ENCODE measurements around the gene RAB11FIP4. TPM values are rescaled to one million over a fixed set of nuclear protein-coding genes. Genes with fewer than 3 reads are reported as not detected.

The RAB11FIP4 gene
- total and polyA plus RNA-seq, 4 donors, result 1.5 to 16.0 (median 3.3) TPM

DNA sequence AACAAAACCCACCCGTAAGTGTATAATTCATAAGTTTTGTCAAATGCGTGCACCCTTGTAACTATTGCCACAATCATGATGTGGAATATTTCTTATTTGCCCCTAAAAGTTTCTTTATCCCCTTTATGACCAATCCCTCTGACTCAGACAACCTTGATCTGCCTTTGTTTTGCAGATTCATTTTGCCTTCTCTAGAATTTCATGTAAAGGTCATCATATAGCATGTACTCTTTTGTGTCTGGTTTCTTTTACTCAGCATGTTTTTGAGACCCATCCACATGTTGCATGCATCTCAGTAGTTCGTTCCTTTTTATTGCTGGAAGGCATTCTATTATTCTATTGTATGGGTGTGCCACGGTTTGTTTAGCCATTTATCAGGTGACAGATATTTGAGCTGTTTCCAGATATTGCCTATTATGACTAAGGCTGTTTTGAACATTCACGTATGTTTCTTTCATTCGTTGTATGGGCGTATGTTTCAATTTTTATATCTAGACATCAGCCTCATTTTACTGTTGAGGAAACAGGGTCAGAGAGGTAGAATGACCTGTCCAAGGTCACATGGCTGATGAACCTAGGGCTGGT, 192.4 kb downstream of the RAB11FIP4 start (continued):
- TF ChIP-seq ZBTB33 (IDR thresholded peaks at IDR 0.05), result no peak
- no peak for TF ChIP-seq NR2F2 (IDR thresholded peaks at IDR 0.05)

DNA sequence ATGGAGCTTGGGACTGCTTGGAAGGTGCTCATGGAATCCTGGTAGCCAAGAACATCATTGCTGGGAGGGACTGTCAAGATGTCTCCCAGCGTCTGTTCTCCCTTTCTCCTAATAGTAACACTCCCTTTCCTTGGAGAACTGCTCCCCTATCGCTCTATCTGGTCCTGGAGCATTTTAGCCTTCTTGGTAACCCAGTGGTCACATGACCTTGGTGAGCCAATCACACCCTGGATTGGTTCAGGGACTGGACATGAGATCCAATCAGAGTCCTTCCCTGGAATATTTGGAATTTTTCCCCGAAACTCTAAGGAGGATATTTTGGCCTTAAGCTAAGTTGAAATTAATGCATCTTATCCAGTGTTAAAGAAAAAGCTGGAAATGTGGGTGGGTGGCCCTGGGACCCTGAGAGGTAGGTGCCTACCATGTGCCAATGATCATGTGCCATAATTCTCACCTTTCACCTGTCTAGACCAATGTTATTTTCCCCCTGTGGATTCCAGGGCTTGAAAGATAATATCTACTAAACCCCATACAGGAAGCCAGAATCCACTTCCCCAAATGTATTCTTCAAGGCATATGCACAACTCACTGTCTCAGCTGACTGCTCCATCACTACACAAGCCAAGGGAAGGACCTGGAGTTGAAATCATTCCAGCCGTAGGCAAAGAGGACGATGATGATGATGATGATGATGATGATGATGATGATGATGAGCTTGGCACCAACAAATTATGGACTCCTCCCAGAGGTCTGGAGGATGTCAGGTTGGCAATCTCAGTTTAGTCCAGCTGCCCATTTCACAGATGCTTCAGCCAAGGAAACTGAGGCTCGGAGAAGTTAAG, 193.2 kb downstream of the RAB11FIP4 start:
- no peak for DNase-seq (ENCODE audit: low spot score)
- WGBS, result 96% methylated on average over 6 of the region's 6 CpGs

GRCh38 chr17:31585280-31585630, 193.8 kb downstream of the RAB11FIP4 start:
- WGBS, result 90% methylated on average over 6 of the region's 6 CpGs
- no peak for TF ChIP-seq CTCF (IDR thresholded peaks at IDR 0.05; ENCODE audit: low read depth, low read length, missing input control)
- TF ChIP-seq NR2F2 (IDR thresholded peaks at IDR 0.05), result no peak
- TF ChIP-seq, protein P1, sequence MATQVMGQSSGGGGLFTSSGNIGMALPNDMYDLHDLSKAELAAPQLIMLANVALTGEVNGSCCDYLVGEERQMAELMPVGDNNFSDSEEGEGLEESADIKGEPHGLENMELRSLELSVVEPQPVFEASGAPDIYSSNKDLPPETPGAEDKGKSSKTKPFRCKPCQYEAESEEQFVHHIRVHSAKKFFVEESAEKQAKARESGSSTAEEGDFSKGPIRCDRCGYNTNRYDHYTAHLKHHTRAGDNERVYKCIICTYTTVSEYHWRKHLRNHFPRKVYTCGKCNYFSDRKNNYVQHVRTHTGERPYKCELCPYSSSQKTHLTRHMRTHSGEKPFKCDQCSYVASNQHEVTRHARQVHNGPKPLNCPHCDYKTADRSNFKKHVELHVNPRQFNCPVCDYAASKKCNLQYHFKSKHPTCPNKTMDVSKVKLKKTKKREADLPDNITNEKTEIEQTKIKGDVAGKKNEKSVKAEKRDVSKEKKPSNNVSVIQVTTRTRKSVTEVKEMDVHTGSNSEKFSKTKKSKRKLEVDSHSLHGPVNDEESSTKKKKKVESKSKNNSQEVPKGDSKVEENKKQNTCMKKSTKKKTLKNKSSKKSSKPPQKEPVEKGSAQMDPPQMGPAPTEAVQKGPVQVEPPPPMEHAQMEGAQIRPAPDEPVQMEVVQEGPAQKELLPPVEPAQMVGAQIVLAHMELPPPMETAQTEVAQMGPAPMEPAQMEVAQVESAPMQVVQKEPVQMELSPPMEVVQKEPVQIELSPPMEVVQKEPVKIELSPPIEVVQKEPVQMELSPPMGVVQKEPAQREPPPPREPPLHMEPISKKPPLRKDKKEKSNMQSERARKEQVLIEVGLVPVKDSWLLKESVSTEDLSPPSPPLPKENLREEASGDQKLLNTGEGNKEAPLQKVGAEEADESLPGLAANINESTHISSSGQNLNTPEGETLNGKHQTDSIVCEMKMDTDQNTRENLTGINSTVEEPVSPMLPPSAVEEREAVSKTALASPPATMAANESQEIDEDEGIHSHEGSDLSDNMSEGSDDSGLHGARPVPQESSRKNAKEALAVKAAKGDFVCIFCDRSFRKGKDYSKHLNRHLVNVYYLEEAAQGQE (IDR thresholded peaks at IDR 0.05), result no peak
- TF ChIP-seq RXRA (IDR thresholded peaks at IDR 0.05), result no peak
- TF ChIP-seq ATF3 (IDR thresholded peaks at IDR 0.05), result no peak
- TF ChIP-seq EGR1 (IDR thresholded peaks at IDR 0.05; ENCODE audit: low read depth in 2 of 2), result no peak
- TF ChIP-seq GABPA (IDR thresholded peaks at IDR 0.05 in 1 of 2, conservative IDR thresholded peaks at IDR 0.05 in 1 of 2), result no peak
- TF ChIP-seq FOXA2 (IDR thresholded peaks at IDR 0.05), result no peak
- no peak for TF ChIP-seq YY1 (IDR thresholded peaks at IDR 0.05)
- no peak for TF ChIP-seq RAD21 (IDR thresholded peaks at IDR 0.05)
- no peak for TF ChIP-seq HNF4A (conservative IDR thresholded peaks at IDR 0.05)
- TF ChIP-seq FOXA1 (IDR thresholded peaks at IDR 0.05), result no peak
- TF ChIP-seq, protein P2, sequence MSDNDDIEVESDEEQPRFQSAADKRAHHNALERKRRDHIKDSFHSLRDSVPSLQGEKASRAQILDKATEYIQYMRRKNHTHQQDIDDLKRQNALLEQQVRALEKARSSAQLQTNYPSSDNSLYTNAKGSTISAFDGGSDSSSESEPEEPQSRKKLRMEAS (IDR thresholded peaks at IDR 0.05), result no peak

More for the DNA sequence above, 193.2 kb downstream of the RAB11FIP4 start:
- no peaks in the 10 kb centered on the region for H3K27me3 ChIP-seq (ENCODE audit: control insufficient read depth in 4 of 4, insufficient read depth in 4 of 4, low read length in 3 of 4)
- H3K4me1 ChIP-seq (ENCODE audit: control insufficient read depth in 4 of 4, insufficient read depth in 4 of 4, low read length in 3 of 4), result peaks cover 0 to 10% (median 3%) of the 10 kb centered on the region in 4 donors
- H3K4me3 ChIP-seq (ENCODE audit: low read depth in 1 of 3, low read length in 3 of 3), result no peak overlapping the region
- H3K9me3 ChIP-seq (ENCODE audit: control insufficient read depth in 4 of 4, low read length in 3 of 4), result no peaks in the 10 kb centered on the region
- no peak overlapping the region for H3K9ac ChIP-seq (ENCODE audit: low read depth in 1 of 2, low read length in 2 of 2)
- TF ChIP-seq YY1 (IDR thresholded peaks at IDR 0.05) (no peak), FOXA2 (IDR thresholded peaks at IDR 0.05) (no peak), ZBTB33 (IDR thresholded peaks at IDR 0.05) (no peak)
- H3K27ac ChIP-seq (ENCODE audit: low read depth in 1 of 2, low read length in 2 of 2), result no peak overlapping the region
- H3K36me3 ChIP-seq (ENCODE audit: control insufficient read depth in 4 of 4, insufficient read depth in 3 of 4, low read depth in 1 of 4, low read length in 3 of 4), result peaks cover 0 to 6% (median 0%) of the 10 kb centered on the region in 4 donors

More at GRCh38 chr17:31585280-31585630, 193.8 kb downstream of the RAB11FIP4 start:
- no peak for DNase-seq (ENCODE audit: low spot score)
- no peak overlapping the region for H3K4me3 ChIP-seq (ENCODE audit: low read depth in 1 of 3, low read length in 3 of 3)
- peaks cover 0 to 6% (median 0%) of the 10 kb centered on the region in 4 donors for H3K36me3 ChIP-seq (ENCODE audit: control insufficient read depth in 4 of 4, insufficient read depth in 3 of 4, low read depth in 1 of 4, low read length in 3 of 4)
- no peaks in the 10 kb centered on the region for H3K9me3 ChIP-seq (ENCODE audit: control insufficient read depth in 4 of 4, low read length in 3 of 4)
- no peak overlapping the region for H3K27ac ChIP-seq (ENCODE audit: low read depth in 1 of 2, low read length in 2 of 2)
- H3K9ac ChIP-seq (ENCODE audit: low read depth in 1 of 2, low read length in 2 of 2), result no peak overlapping the region
- H3K27me3 ChIP-seq (ENCODE audit: control insufficient read depth in 4 of 4, insufficient read depth in 4 of 4, low read length in 3 of 4), result no peaks in the 10 kb centered on the region
- H3K4me1 ChIP-seq (ENCODE audit: control insufficient read depth in 4 of 4, insufficient read depth in 4 of 4, low read length in 3 of 4), result peaks cover 0 to 10% (median 3%) of the 10 kb centered on the region in 4 donors

All from liver (tissue), 9 donors.